Adipocyte (in vitro differentiated cells): Measurements from ENCODE around the gene TRIP13.
"Not testable (repeated sequence)": the region's sequence is repeated elsewhere in the genome, so short reads cannot be mapped to it uniquely, and the experiment has no call there.

Experiments used
- DNase-seq: peaks from one replicate; pipeline ENCODE4 v3.0.0-alpha.2; 2015; ENCODE audit warnings: low read depth
- H3K27me3 ChIP-seq: replicated peaks from 2 replicates; pipeline ENCODE4 v1.7.0; 2013; ENCODE audit warnings: mild to moderate bottlenecking, low read length, moderate library complexity; ENCODE audit not compliant: control insufficient read depth, insufficient read depth
- H3K36me3 ChIP-seq: 2 replicates; pipeline ENCODE4 v1.7.0; 2013; ENCODE audit warnings: low read length, mild to moderate bottlenecking, moderate library complexity; ENCODE audit not compliant: control insufficient read depth, insufficient read depth, severe bottlenecking
- H3K4me1 ChIP-seq: 2 replicates; pipeline ENCODE4 v1.7.0; 2013; ENCODE audit warnings: mild to moderate bottlenecking, low read length, moderate library complexity; ENCODE audit not compliant: control insufficient read depth, insufficient read depth
- H3K4me3 ChIP-seq: 2 replicates; pipeline ENCODE4 v1.7.0; 2013; ENCODE audit warnings: mild to moderate bottlenecking, low read length, moderate library complexity
- H3K9ac ChIP-seq: 2 replicates; pipeline ENCODE4 v1.7.0; 2013; ENCODE audit warnings: mild to moderate bottlenecking, low read length, moderate library complexity
- H3K9me3 ChIP-seq: 2 replicates; pipeline ENCODE4 v1.7.0; 2013; ENCODE audit warnings: mild to moderate bottlenecking, low read length, moderate library complexity; ENCODE audit not compliant: control insufficient read depth

The TRIP13 gene

DNA sequence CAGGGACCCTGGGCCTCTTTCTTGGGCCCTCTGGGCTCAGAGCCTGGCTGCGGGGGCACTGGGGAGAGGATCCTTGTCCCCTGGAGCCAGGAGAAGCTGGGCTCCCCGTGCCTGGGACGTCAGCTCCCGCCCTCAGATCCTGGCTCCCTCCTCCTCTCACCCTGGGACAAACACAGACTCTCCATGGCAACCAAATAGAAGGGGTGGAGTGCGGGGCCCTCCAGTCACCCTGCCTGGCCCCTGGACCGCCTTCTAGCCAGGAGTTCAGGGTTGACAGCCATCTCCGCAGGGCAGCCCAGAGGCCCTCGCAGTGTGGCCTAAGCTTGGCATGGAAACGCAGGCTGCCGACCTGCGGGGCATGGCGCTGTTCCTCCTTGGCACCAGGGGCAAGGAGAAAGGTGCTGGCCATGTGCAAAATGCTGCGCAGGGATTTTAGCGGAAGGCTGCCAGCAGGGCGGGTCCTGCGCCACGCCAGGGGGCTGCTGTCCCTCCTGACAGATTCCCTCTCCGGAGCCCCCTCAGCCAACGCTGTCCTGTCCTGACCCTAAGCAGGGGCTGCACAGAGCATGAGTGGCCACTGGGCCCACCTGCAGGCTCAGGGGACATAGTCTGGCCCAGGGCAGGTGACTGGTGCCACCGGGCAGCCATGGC is 42.9 kb upstream of the TRIP13 start:
- no peaks in the 10 kb centered on the region for H3K4me1 ChIP-seq
- H3K27me3 ChIP-seq, result peaks cover 35% of the 10 kb centered on the region
- H3K9me3 ChIP-seq, result no peaks in the 10 kb centered on the region
- no peaks in the 10 kb centered on the region for H3K36me3 ChIP-seq
- no peak overlapping the region for H3K9ac ChIP-seq
- DNase-seq, result no peak
- no peak overlapping the region for H3K4me3 ChIP-seq

GRCh38 chr5:850511-851006 is 42.1 kb upstream of the TRIP13 start, which contains the start of gene ZDHHC11:
ZDHHC11 (minus strand) TSS chr5:850986; CDS start chr5:850602, 384 bp downstream.
- no peaks in the 10 kb centered on the region for H3K36me3 ChIP-seq
- H3K9me3 ChIP-seq, result no peaks in the 10 kb centered on the region
- H3K9ac ChIP-seq, result no peak within 1 kb of the TSS
- H3K4me1 ChIP-seq, result no peaks in the 10 kb centered on the region
- no peak within 1 kb of the TSS for H3K4me3 ChIP-seq
- no peak for DNase-seq
- peaks cover 35% of the 10 kb centered on the region for H3K27me3 ChIP-seq

GRCh38 chr5:851076-851475 is 41.6 kb upstream of the TRIP13 start:
- Histone ChIP-seq H3K9ac (no peak overlapping the region), H3K27me3 (peaks cover 35% of the 10 kb centered on the region), H3K4me1 (no peaks in the 10 kb centered on the region), H3K4me3 (no peak overlapping the region), H3K9me3 (no peaks in the 10 kb centered on the region), H3K36me3 (no peaks in the 10 kb centered on the region)
- no peak for DNase-seq

- H3K9ac ChIP-seq, result no peak overlapping the region
- H3K4me3 ChIP-seq, result no peak overlapping the region
- DNase-seq, result no peak
- no peaks in the 10 kb centered on the region for H3K9me3 ChIP-seq
- no peaks in the 10 kb centered on the region for H3K4me1 ChIP-seq
- no peaks in the 10 kb centered on the region for H3K36me3 ChIP-seq
- H3K27me3 ChIP-seq, result peaks cover 38% of the 10 kb centered on the region
Measured at GRCh38 chr5:851553-851952, 41.1 kb upstream of the TRIP13 start.

DNA sequence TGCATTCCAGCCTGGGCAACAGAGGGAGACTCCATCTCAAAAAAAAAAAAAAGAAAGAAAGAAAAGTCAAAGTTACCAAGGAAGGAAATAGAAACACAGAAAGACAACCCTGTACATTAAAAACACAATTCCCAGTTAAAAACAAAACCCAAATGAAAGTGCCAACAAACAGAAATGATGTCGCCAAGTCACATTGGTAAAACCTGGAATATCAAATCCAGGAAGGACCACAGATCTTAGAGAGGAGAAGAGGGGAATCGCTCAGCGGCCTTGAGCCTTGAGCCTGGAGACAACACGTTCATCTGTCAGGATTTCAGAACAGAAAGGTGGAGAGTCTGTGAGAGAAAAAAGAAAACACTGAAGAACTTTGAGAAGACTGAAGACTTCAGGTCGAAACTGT is 40.7 kb upstream of the TRIP13 start:
- no peak for DNase-seq
- H3K4me3 ChIP-seq, result no peak overlapping the region
- H3K4me1 ChIP-seq, result no peaks in the 10 kb centered on the region
- H3K36me3 ChIP-seq, result no peaks in the 10 kb centered on the region
- H3K9ac ChIP-seq, result no peak overlapping the region
- H3K27me3 ChIP-seq, result peaks cover 36% of the 10 kb centered on the region
- no peaks in the 10 kb centered on the region for H3K9me3 ChIP-seq

- H3K27me3 ChIP-seq, result peaks cover 36% of the 10 kb centered on the region
- DNase-seq, result no peak
- H3K9ac ChIP-seq, result no peak overlapping the region
- no peaks in the 10 kb centered on the region for H3K9me3 ChIP-seq
- no peaks in the 10 kb centered on the region for H3K36me3 ChIP-seq
- H3K4me1 ChIP-seq, result no peaks in the 10 kb centered on the region
- H3K4me3 ChIP-seq, result no peak overlapping the region
Measured at GRCh38 chr5:852431-853401, 40.0 kb upstream of the TRIP13 start.

DNA sequence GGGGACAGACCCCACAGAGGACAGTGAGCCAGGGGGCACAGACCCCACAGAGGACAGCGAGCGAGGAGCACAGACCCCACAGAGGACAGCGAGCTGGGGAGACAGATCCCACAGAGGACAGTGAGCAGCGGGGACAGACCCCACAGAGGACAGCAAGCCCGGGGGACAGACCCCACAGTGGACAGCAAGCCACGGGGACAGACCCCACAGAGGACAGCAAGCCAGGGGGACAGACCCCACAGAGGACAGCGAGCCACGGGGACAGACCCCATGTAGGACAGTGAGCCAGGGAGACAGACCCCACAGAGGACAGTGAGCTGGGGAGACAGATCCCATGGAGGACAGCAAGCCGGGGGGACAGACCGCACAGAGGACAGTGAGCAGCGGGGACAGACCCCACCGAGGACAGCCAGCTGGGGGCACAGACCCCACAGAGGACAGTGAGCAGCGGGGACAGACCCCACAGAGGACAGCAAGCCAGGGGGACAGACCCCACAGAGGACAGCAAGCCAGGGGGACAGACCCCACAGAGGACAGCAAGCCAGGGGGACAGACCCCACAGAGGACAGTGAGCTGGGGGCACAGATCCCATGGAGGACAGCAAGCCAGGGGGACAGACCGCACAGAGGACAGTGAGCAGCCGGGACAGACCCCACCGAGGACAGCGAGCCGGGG is 39.1 kb upstream of the TRIP13 start:
- DNase-seq, H3K9me3 ChIP-seq, H3K4me1 ChIP-seq, H3K9ac ChIP-seq, H3K36me3 ChIP-seq, H3K4me3 ChIP-seq: not testable (repeated sequence)
- H3K27me3 ChIP-seq, result peaks cover 36% of the 10 kb centered on the region

GRCh38 chr5:854217-854616 is 38.5 kb upstream of the TRIP13 start:
- H3K4me1 ChIP-seq, result no peaks in the 10 kb centered on the region
- H3K4me3 ChIP-seq, result no peak overlapping the region
- no peaks in the 10 kb centered on the region for H3K36me3 ChIP-seq
- no peak overlapping the region for H3K9ac ChIP-seq
- DNase-seq, result no peak
- peaks cover 33% of the 10 kb centered on the region for H3K27me3 ChIP-seq
- no peaks in the 10 kb centered on the region for H3K9me3 ChIP-seq

DNA sequence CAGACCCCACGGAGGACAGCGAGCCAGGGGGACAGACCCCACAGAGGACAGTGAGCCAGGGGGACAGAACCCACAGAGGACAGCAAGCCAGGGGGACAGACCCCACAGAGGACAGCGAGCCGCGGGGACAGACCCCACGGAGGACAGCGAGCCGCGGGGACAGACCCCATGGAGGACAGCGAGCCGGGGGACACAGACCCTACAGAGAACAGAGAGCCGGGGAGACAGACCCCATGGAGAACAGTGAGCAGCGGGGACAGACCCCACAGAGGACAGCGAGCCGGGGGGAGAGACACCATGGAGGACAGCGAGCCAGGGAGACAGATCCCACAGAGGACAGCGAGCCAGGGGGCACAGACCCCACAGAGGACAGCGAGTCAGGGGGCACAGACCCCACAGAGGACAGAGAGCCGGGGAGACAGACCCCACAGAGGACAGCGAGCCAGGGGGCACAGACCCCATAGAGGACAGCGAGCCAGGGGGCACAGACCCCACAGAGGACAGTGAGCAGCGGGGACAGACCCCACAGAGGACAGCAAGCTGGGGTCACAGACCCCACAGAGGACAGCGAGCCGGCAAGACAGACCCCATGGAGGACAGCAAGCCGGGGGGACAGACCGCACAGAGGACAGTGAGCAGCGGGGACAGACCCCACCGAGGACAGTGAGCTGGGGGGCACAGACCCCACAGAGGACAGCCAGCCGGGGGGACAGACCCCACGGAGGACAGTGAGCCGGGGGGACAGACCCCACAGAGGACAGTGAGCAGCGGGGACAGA is 37.5 kb upstream of the TRIP13 start:
- no peaks in the 10 kb centered on the region for H3K4me1 ChIP-seq
- peaks cover 26% of the 10 kb centered on the region for H3K27me3 ChIP-seq
- no peak for DNase-seq
- H3K4me3 ChIP-seq, result no peak overlapping the region
- H3K9ac ChIP-seq, result no peak overlapping the region
- H3K36me3 ChIP-seq, result no peaks in the 10 kb centered on the region
- no peaks in the 10 kb centered on the region for H3K9me3 ChIP-seq

- H3K4me1 ChIP-seq, result no peaks in the 10 kb centered on the region
- no peak overlapping the region for H3K4me3 ChIP-seq
- no peak overlapping the region for H3K9ac ChIP-seq
- H3K27me3 ChIP-seq, result peaks cover 18% of the 10 kb centered on the region
- no peaks in the 10 kb centered on the region for H3K9me3 ChIP-seq
- no peaks in the 10 kb centered on the region for H3K36me3 ChIP-seq
- DNase-seq, result no peak
Measured at GRCh38 chr5:855771-856530, 36.7 kb upstream of the TRIP13 start.
